Vagina (tissue), 2 donors: Measurements from ENCODE around the gene GNG4. TPM values are rescaled to one million over a fixed set of nuclear protein-coding genes. Genes with fewer than 3 reads are reported as not detected.

ENCODE experiments used
- DNase-seq, 2 donors: peaks; one replicate each; pipeline ENCODE4 v3.0.0-alpha.2; 2017; ENCODE audit errors: extremely low spot score in 2 of 2
- H3K27ac ChIP-seq: fragments of 200-600 bp; sonication (generic); one replicate; pipeline ENCODE4 v1.5.1; 2019
- H3K27me3 ChIP-seq: fragments of 200-600 bp; sonication (generic); one replicate; pipeline ENCODE4 v1.5.1; 2019
- H3K36me3 ChIP-seq, 2 donors: fragments of 200-600 bp; sonication (generic); one replicate each; pipeline ENCODE4 v1.5.1; 2017 to 2019
- H3K4me1 ChIP-seq: fragments of 200-600 bp; sonication (generic); one replicate; pipeline ENCODE4 v1.5.1; 2019
- H3K4me3 ChIP-seq, 2 donors: fragments of 200-600 bp; sonication (generic); 1 replicate in 1 of 2; 2 replicates in 1 of 2; pipeline ENCODE4 v1.5.1; 2016 to 2019
- H3K9me3 ChIP-seq: fragments of 200-600 bp; sonication (generic); one replicate; pipeline ENCODE4 v1.5.1; 2019
- CTCF ChIP-seq, 3 experiments: fragments of 450-650 bp in 2 of 3; fragments of 200-600 bp in 1 of 3; sonication (generic) in 1 of 3; IDR thresholded peaks; one replicate each; pipeline ENCODE4 v1.5.1; 2017 to 2019; ENCODE audit warnings: antibody characterized with exemption in 3 of 3, mild to moderate bottlenecking in 2 of 3, moderate library complexity in 2 of 3
- POLR2A ChIP-seq, 2 donors: fragments of 450-650 bp; IDR thresholded peaks; one replicate each; pipeline ENCODE4 v1.6.1; 2017; ENCODE audit warnings: antibody characterized with exemption in 2 of 2, mild to moderate bottlenecking in 2 of 2, moderate library complexity in 2 of 2
- POLR2AphosphoS5 ChIP-seq, 2 donors: sonication (generic); formaldehyde crosslinking; IDR thresholded peaks; one replicate each; pipeline ENCODE4 v1.9.0; 2017; ENCODE audit warnings: antibody characterized with exemption in 2 of 2, mild to moderate bottlenecking in 2 of 2, low read depth in 1 of 2; ENCODE audit not compliant: insufficient read depth in 1 of 2
- intact Hi-C: fragments of 100-400 bp; cut with DNase I; formaldehyde crosslinking; loops from one replicate; pipeline ENCODE4 v1.15.1; 2023
- total RNA-seq: library from RNA; depleted of rRNA; stranded (reverse); fragments of >200 nt; gene quantifications from one replicate; pipeline ENCODE4 v1.2.3, GENCODE V29; 2016

GNG4 gene
- total RNA-seq, 1 donor from 2014 or later, result 6.6 TPM

- Histone ChIP-seq H3K36me3 (peaks cover 0 to 16% of the 10 kb centered on the region in 2 donors), H3K4me1 (no peaks in the 10 kb centered on the region), H3K27me3 (no peaks in the 10 kb centered on the region), H3K27ac (no peak overlapping the region), H3K4me3 (no peak overlapping the region), H3K9me3 (no peaks in the 10 kb centered on the region)
- TF ChIP-seq POLR2AphosphoS5 (IDR thresholded peaks at IDR 0.05; ENCODE audit: insufficient read depth in 1 of 2, low read depth in 1 of 2) (no peak), CTCF (IDR thresholded peaks at IDR 0.05) (no peak), POLR2A (IDR thresholded peaks at IDR 0.05) (no peak)
- DNase-seq, result no peak
- intact Hi-C loops, result no loop called here
Measured at GRCh38 chr1:235659186-235659771, 9.7 kb upstream of the GNG4 start.

GRCh38 chr1:235657747-235658526, 8.4 kb upstream of the GNG4 start:
- DNase-seq, result no peak

GRCh38 chr1:235657269-235657668, 7.7 kb upstream of the GNG4 start:
- Histone ChIP-seq H3K27me3 (no peaks in the 10 kb centered on the region), H3K36me3 (no peaks in the 10 kb centered on the region), H3K27ac (no peak overlapping the region), H3K4me1 (no peaks in the 10 kb centered on the region), H3K9me3 (no peaks in the 10 kb centered on the region), H3K4me3 (no peak overlapping the region)
- intact Hi-C loops, result no loop called here
- no peak for DNase-seq
- TF ChIP-seq CTCF (IDR thresholded peaks at IDR 0.05) (no peak), POLR2A (IDR thresholded peaks at IDR 0.05) (no peak), POLR2AphosphoS5 (IDR thresholded peaks at IDR 0.05; ENCODE audit: insufficient read depth in 1 of 2, low read depth in 1 of 2) (no peak)

More at GRCh38 chr1:235657747-235658526, 8.4 kb upstream of the GNG4 start:
- TF ChIP-seq POLR2AphosphoS5 (IDR thresholded peaks at IDR 0.05; ENCODE audit: insufficient read depth in 1 of 2, low read depth in 1 of 2), result no peak
- TF ChIP-seq CTCF (IDR thresholded peaks at IDR 0.05), result no peak
- no peak for TF ChIP-seq POLR2A (IDR thresholded peaks at IDR 0.05)
- Histone ChIP-seq H3K4me3 (no peak overlapping the region), H3K27me3 (no peaks in the 10 kb centered on the region), H3K9me3 (no peaks in the 10 kb centered on the region), H3K4me1 (no peaks in the 10 kb centered on the region), H3K27ac (no peak overlapping the region), H3K36me3 (peaks cover 0 to 2% of the 10 kb centered on the region in 2 donors)
- intact Hi-C loops, result no loop called here

- H3K27me3 ChIP-seq, result no peaks in the 10 kb centered on the region
Measured at GRCh38 chr1:235652364-235652763, 2.8 kb upstream of the GNG4 start.

More at GRCh38 chr1:235652364-235652763, 2.8 kb upstream of the GNG4 start:
- no peak for DNase-seq
- TF ChIP-seq POLR2AphosphoS5 (IDR thresholded peaks at IDR 0.05; ENCODE audit: insufficient read depth in 1 of 2, low read depth in 1 of 2), result no peak
- no peak for TF ChIP-seq CTCF (IDR thresholded peaks at IDR 0.05)
- TF ChIP-seq POLR2A (IDR thresholded peaks at IDR 0.05), result no peak
- Histone ChIP-seq H3K4me1 (peaks cover 27% of the 10 kb centered on the region), H3K27ac (no peak overlapping the region), H3K4me3 (no peak overlapping the region), H3K9me3 (no peaks in the 10 kb centered on the region), H3K36me3 (no peaks in the 10 kb centered on the region)
- intact Hi-C loops, result no loop called here
